ENCODE results near the gene CLIP1.

GRCh38 chr12:122326586-122326985 is 95.9 kb downstream of the CLIP1 start:
- TF ChIP-seq CTCF (IDR thresholded peaks at IDR 0.05; ENCODE audit: insufficient read depth, low read depth, low read length) (no peak), EZH2 (IDR thresholded peaks at IDR 0.05; ENCODE audit: insufficient read depth, low read length) (no peak)
